ENCODE results near the gene FKBP11. TPM values are rescaled to one million over a fixed set of nuclear protein-coding genes. Genes with fewer than 3 reads are reported as not detected.

Gene FKBP11
- total and polyA plus RNA-seq, 2 donors: 8.3 to 36.7 TPM

Other genes with a start within 250 kb of the FKBP11 start
- gene KANSL2, start 243.3 kb downstream of the FKBP11 start, total RNA-seq: 38.9 TPM
- gene KANSL2, start 243.3 kb downstream of the FKBP11 start, polyA plus RNA-seq: 70.1 TPM
- 21.8 TPM for gene CCNT1, start 208.8 kb downstream of the FKBP11 start, total RNA-seq
- 9.2 TPM for gene CCNT1, start 208.8 kb downstream of the FKBP11 start, polyA plus RNA-seq
- 2.6 TPM for gene ADCY6, start 136.4 kb downstream of the FKBP11 start, total RNA-seq
- 6.1 TPM for gene ADCY6, start 136.4 kb downstream of the FKBP11 start, polyA plus RNA-seq
- 8.3 TPM for gene CACNB3, start 107.0 kb downstream of the FKBP11 start, total RNA-seq
- 10.4 TPM for gene CACNB3, start 107.0 kb downstream of the FKBP11 start, polyA plus RNA-seq
- gene DDX23, start 73.3 kb downstream of the FKBP11 start, total RNA-seq: 96.6 TPM
- 61.3 TPM for gene DDX23, start 73.3 kb downstream of the FKBP11 start, polyA plus RNA-seq
- gene RND1, start 59.6 kb downstream of the FKBP11 start, total RNA-seq: 1.1 TPM
- gene RND1, start 59.6 kb downstream of the FKBP11 start, polyA plus RNA-seq: 1.8 TPM
- gene ARF3, start 32.0 kb upstream of the FKBP11 start, total RNA-seq: 48.1 TPM
- gene ARF3, start 32.0 kb upstream of the FKBP11 start, polyA plus RNA-seq: 70.6 TPM
- gene WNT10B, start 46.2 kb upstream of the FKBP11 start, total RNA-seq: 3.4 TPM
- gene WNT10B, start 46.2 kb upstream of the FKBP11 start, polyA plus RNA-seq: 14.1 TPM
- not detected for gene WNT1, start 52.8 kb upstream of the FKBP11 start, total RNA-seq
- 0.05 TPM for gene WNT1, start 52.8 kb upstream of the FKBP11 start, polyA plus RNA-seq
- gene DDN, start 73.9 kb upstream of the FKBP11 start, total RNA-seq: 0.09 TPM
- gene DDN, start 73.9 kb upstream of the FKBP11 start, polyA plus RNA-seq: 0.18 TPM
- gene PRKAG1, start 93.3 kb upstream of the FKBP11 start, total RNA-seq: 65.3 TPM
- gene PRKAG1, start 93.3 kb upstream of the FKBP11 start, polyA plus RNA-seq: 58.5 TPM
- gene KMT2D, start 135.3 kb upstream of the FKBP11 start, total RNA-seq: 13.3 TPM
- gene KMT2D, start 135.3 kb upstream of the FKBP11 start, polyA plus RNA-seq: 37.4 TPM
- gene RHEBL1, start 144.5 kb upstream of the FKBP11 start, total RNA-seq: 3.2 TPM
- 1.6 TPM for gene RHEBL1, start 144.5 kb upstream of the FKBP11 start, polyA plus RNA-seq
- gene DHH, start 169.3 kb upstream of the FKBP11 start, total RNA-seq: 0.09 TPM
- gene DHH, start 169.3 kb upstream of the FKBP11 start, polyA plus RNA-seq: 0.21 TPM
- gene LMBR1L, start 185.4 kb upstream of the FKBP11 start, total RNA-seq: 35.1 TPM
- 112 TPM for gene LMBR1L, start 185.4 kb upstream of the FKBP11 start, polyA plus RNA-seq
- 2,059 TPM for gene TUBA1B, start 205.9 kb upstream of the FKBP11 start, total RNA-seq
- 285 TPM for gene TUBA1B, start 205.9 kb upstream of the FKBP11 start, polyA plus RNA-seq

Data from thymus (tissue), 2 donors.